ENCODE data around the gene NOB1.
"Not testable (repeated sequence)": the region's sequence is repeated elsewhere in the genome, so short reads cannot be mapped to it uniquely, and the experiment has no call there.

Gene NOB1

GRCh38 chr16:69754469-69755310 is at the start of gene NOB1:
Gene NOB1, minus strand, starts transcription at chr16:69754926. Its CDS starts 16 bp downstream, at chr16:69754910.
- peak; percentile 88 to 89 for DNase-seq

- no peak for DNase-seq
Measured at GRCh38 chr16:69804297-69804696, 49.6 kb upstream of the NOB1 start.

GRCh38 chr16:69799611-69800031 is 44.9 kb upstream of the NOB1 start:
- DNase-seq: no peak

- DNase-seq: no peak
Measured at GRCh38 chr16:69798466-69798865, 43.7 kb upstream of the NOB1 start.

- DNase-seq: no peak
Measured at GRCh38 chr16:69796285-69797118, 41.8 kb upstream of the NOB1 start.

- DNase-seq: no peak
Measured at GRCh38 chr16:69794486-69794885, 39.8 kb upstream of the NOB1 start.

GRCh38 chr16:69793526-69793925 is 38.8 kb upstream of the NOB1 start:
- DNase-seq: no peak

GRCh38 chr16:69791391-69791847 is 36.7 kb upstream of the NOB1 start:
- not testable (repeated sequence) for DNase-seq

- DNase-seq: no peak
Measured at GRCh38 chr16:69787883-69788282, 33.2 kb upstream of the NOB1 start.

GRCh38 chr16:69784586-69784985 is 29.9 kb upstream of the NOB1 start:
- no peak for DNase-seq

- no peak for DNase-seq
Measured at GRCh38 chr16:69781118-69781517, 26.4 kb upstream of the NOB1 start.

- no peak for DNase-seq
Measured at GRCh38 chr16:69779724-69780123, 25.0 kb upstream of the NOB1 start.

GRCh38 chr16:69775563-69775962 is 20.8 kb upstream of the NOB1 start:
- DNase-seq: no peak

GRCh38 chr16:69773260-69773947 is 18.7 kb upstream of the NOB1 start:
- no peak for DNase-seq

- DNase-seq: no peak
Measured at GRCh38 chr16:69771651-69771967, 16.9 kb upstream of the NOB1 start.

- no peak for DNase-seq
Measured at GRCh38 chr16:69769404-69769803, 14.7 kb upstream of the NOB1 start.

GRCh38 chr16:69768666-69769065 is 13.9 kb upstream of the NOB1 start:
- no peak for DNase-seq

- DNase-seq: no peak
Measured at GRCh38 chr16:69767459-69768229, 12.9 kb upstream of the NOB1 start.

- DNase-seq: no peak
Measured at GRCh38 chr16:69763599-69763942, 8.8 kb upstream of the NOB1 start.

- no peak for DNase-seq
Measured at GRCh38 chr16:69762814-69763598, 8.3 kb upstream of the NOB1 start.

GRCh38 chr16:69761983-69762813 is 7.5 kb upstream of the NOB1 start, which contains the start of gene WWP2:
Gene WWP2, plus strand, starts transcription at chr16:69762332. Its CDS starts 24,679 bp downstream, at chr16:69787011.
- DNase-seq: peak; percentile 24 to 41

Data from NCI-H187 (cell line).